Rectal smooth muscle tissue (tissue), 1 donor: ENCODE measurements around the gene ZKSCAN1.
"Not testable (repeated sequence)": the region's sequence is repeated elsewhere in the genome, so short reads cannot be mapped to it uniquely, and the experiment has no call there.

Experiments used
- H3K27ac ChIP-seq: one replicate; pipeline ENCODE4 v1.7.0; 2013; ENCODE audit warnings: low read depth, low read length, inconsistent platforms
- H3K27me3 ChIP-seq: one replicate; pipeline ENCODE4 v1.7.0; 2013; ENCODE audit warnings: low read length; ENCODE audit not compliant: control insufficient read depth, insufficient read depth
- H3K36me3 ChIP-seq: one replicate; pipeline ENCODE4 v1.7.0; 2013; ENCODE audit warnings: low read length; ENCODE audit not compliant: control insufficient read depth, insufficient read depth
- H3K4me1 ChIP-seq: one replicate; pipeline ENCODE4 v1.7.0; 2013; ENCODE audit warnings: low read length; ENCODE audit not compliant: control insufficient read depth, insufficient read depth
- H3K4me3 ChIP-seq: one replicate; pipeline ENCODE4 v1.7.0; 2013; ENCODE audit warnings: low read length
- H3K9ac ChIP-seq: one replicate; pipeline ENCODE4 v1.7.0; 2013; ENCODE audit warnings: low read length

The ZKSCAN1 gene

DNA sequence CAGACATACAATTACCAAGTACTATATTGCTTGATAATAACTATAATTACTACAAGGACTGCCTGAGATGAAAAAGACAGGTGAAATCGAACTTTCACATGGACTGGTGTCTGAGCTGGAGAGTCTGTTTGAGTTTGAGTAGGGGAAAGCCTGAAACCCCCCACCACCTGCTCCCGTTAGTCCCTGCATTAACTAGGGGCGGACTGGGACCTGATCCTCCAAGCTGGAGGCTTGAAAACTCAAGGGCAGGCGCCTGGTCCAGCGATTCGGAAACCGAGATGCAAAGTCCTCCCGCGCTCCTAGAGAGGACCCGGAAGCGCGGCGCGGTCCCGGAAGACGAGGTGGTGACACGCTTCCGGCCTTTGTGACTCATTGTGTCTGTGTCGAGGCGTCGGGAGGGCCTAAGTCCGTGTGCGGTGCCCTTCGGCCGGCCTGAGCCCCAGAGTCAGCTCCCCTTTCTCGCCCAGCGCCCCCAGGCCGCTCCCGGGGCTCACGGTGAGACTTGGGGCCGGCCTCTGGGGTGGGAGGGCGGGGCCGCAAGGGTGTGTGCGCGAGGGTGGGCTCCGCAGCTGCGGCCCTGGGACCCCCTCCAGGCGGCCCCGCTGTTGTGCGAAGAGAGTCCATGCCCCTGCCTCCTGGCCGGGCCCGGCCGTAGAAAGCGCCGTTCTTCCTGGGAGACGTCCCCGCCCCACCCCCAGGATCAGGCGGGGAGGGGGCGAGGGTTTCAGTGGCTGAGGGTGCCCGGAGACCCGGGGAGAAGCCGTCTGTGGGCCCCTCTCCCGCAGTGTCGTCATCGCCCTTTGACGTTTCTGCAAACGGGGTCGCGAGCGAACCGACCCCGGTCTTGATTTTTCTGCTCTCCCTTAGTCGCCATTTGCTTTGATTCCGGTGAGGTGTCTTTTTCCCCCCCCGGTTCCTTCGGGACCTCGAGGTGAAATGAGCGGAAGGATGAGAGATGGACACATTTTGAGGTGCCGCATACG is at the start of gene ZKSCAN1:
ZKSCAN1 (plus strand) TSS at position 365 of the 983 bp plus-strand sequence. CDS start 7,911 bp downstream, outside the sequence.
- peak within 1 kb of the TSS; percentile 66 for H3K9ac ChIP-seq
- H3K36me3 ChIP-seq = no peaks in the 10 kb centered on the region
- peaks cover 11% of the 10 kb centered on the region for H3K4me1 ChIP-seq
- peak within 1 kb of the TSS; percentile 92 for H3K4me3 ChIP-seq
- peak within 1 kb of the TSS; percentile 91 for H3K27ac ChIP-seq
- H3K27me3 ChIP-seq = no peaks in the 10 kb centered on the region

DNA sequence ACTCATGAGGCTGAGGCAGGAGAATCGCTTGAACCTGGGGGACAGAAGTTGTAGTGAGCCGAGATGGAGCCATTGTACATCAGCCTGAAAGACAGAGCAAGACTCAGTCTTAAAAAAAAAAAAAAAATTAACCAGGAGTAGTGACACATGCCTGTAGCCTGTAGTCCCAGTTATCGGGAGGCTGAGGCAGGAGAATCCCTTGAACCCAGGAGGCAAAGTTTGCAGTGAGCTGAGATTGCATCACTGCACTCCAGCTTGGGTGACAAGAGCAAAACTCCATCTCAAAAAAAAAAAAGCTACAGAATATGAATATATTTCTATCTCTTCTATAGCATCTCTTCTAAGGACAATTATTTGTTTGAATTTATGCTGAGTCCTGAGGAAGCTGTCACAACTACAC is 46.1 kb upstream of the ZKSCAN1 start:
- no peaks in the 10 kb centered on the region for H3K4me1 ChIP-seq
- H3K27ac ChIP-seq = no peak overlapping the region
- no peak overlapping the region for H3K4me3 ChIP-seq
- no peaks in the 10 kb centered on the region for H3K27me3 ChIP-seq
- no peaks in the 10 kb centered on the region for H3K36me3 ChIP-seq
- H3K9ac ChIP-seq = no peak overlapping the region

- not testable (repeated sequence) for H3K27ac ChIP-seq, H3K27me3 ChIP-seq, H3K9ac ChIP-seq, H3K4me1 ChIP-seq, H3K4me3 ChIP-seq, H3K36me3 ChIP-seq
Measured at GRCh38 chr7:99969813-99970212, 45.6 kb upstream of the ZKSCAN1 start.

GRCh38 chr7:99971242-99971641 is 44.2 kb upstream of the ZKSCAN1 start:
- no peak overlapping the region for H3K27ac ChIP-seq
- H3K9ac ChIP-seq = no peak overlapping the region
- H3K4me3 ChIP-seq = no peak overlapping the region
- no peaks in the 10 kb centered on the region for H3K4me1 ChIP-seq
- no peaks in the 10 kb centered on the region for H3K27me3 ChIP-seq
- H3K36me3 ChIP-seq = no peaks in the 10 kb centered on the region

GRCh38 chr7:99973817-99974216 is 41.6 kb upstream of the ZKSCAN1 start:
- H3K4me1 ChIP-seq, H3K27me3 ChIP-seq, H3K27ac ChIP-seq, H3K4me3 ChIP-seq, H3K9ac ChIP-seq, H3K36me3 ChIP-seq: not testable (repeated sequence)

- Histone ChIP-seq H3K9ac (no peak overlapping the region), H3K27me3 (no peaks in the 10 kb centered on the region), H3K27ac (no peak overlapping the region), H3K4me1 (no peaks in the 10 kb centered on the region), H3K4me3 (no peak overlapping the region), H3K36me3 (no peaks in the 10 kb centered on the region)
Measured at GRCh38 chr7:99974681-99975080, 40.7 kb upstream of the ZKSCAN1 start.

GRCh38 chr7:99975782-99976521 is 39.4 kb upstream of the ZKSCAN1 start, which contains the start of gene AZGP1:
TSS of gene AZGP1 (minus strand) at chr7:99976031. CDS start at chr7:99976020, 11 bp downstream.
- Histone ChIP-seq H3K36me3 (no peaks in the 10 kb centered on the region), H3K27ac (no peak within 1 kb of the TSS), H3K9ac (no peak within 1 kb of the TSS), H3K4me3 (no peak within 1 kb of the TSS), H3K27me3 (no peaks in the 10 kb centered on the region), H3K4me1 (no peaks in the 10 kb centered on the region)

GRCh38 chr7:99976626-99977025 is 38.8 kb upstream of the ZKSCAN1 start:
- Histone ChIP-seq H3K9ac (no peak overlapping the region), H3K27ac (no peak overlapping the region), H3K27me3 (no peaks in the 10 kb centered on the region), H3K4me3 (no peak overlapping the region), H3K36me3 (no peaks in the 10 kb centered on the region), H3K4me1 (no peaks in the 10 kb centered on the region)

DNA sequence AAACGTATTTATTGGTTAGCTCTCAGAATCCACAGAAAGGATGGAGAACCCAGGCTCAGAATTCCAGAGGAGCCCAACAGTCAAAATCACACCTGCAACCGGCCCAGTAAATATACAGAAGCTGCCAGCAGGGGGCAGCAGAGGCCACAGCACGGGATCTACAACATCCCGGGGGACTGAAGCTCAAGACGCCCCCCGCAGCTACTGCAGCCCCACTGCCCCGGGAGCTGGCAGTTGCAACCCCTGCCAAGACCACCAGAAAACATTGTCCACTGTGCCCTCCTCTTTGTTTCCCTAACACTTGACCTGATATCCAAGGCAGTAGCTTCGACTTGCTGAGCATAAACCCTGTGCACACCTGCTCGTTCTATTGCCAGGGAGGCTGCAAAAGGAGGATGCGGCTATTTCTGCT is 35.6 kb upstream of the ZKSCAN1 start:
- not testable (repeated sequence) for H3K4me3 ChIP-seq, H3K27ac ChIP-seq

DNA sequence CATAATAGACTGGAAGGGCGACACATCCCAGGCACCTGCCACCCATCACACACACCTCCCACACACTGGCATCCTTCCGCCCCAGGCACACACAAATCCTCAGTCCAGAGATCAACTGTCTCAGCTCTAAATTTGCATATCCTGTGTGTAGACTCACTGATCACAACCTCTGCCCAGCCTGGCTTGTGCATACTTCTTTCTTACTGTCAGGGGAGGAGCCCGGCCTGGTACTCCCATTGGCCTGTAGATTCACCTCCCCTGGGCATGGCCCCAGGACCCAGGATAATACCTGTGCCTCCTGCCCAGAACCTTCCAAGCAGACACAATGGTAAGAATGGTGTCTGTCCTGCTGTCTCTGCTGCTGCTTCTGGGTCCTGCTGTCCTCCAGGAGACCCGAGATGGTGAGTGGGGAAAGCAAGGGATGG is 34.9 kb upstream of the ZKSCAN1 start:
- not testable (repeated sequence) for H3K9ac ChIP-seq, H3K36me3 ChIP-seq, H3K27ac ChIP-seq, H3K4me3 ChIP-seq, H3K4me1 ChIP-seq, H3K27me3 ChIP-seq

More for the DNA sequence above, 35.6 kb upstream of the ZKSCAN1 start:
- not testable (repeated sequence) for H3K27me3 ChIP-seq, H3K9ac ChIP-seq, H3K4me1 ChIP-seq, H3K36me3 ChIP-seq

- H3K36me3 ChIP-seq, H3K27ac ChIP-seq, H3K4me1 ChIP-seq, H3K4me3 ChIP-seq, H3K9ac ChIP-seq, H3K27me3 ChIP-seq: not testable (repeated sequence)
Measured at GRCh38 chr7:99981066-99981465, 34.3 kb upstream of the ZKSCAN1 start.

GRCh38 chr7:99984593-99984992 is 30.8 kb upstream of the ZKSCAN1 start:
- H3K9ac ChIP-seq = no peak overlapping the region
- H3K27me3 ChIP-seq = no peaks in the 10 kb centered on the region
- H3K27ac ChIP-seq = no peak overlapping the region
- H3K4me1 ChIP-seq = no peaks in the 10 kb centered on the region
- no peaks in the 10 kb centered on the region for H3K36me3 ChIP-seq
- no peak overlapping the region for H3K4me3 ChIP-seq
